Right cardiac atrium (tissue), 5 donors: ENCODE data around the gene MEDAG. TPM values are rescaled to one million over a fixed set of nuclear protein-coding genes. Genes with fewer than 3 reads are reported as not detected.
A peak's percentile ranks its signal among the peaks of the same experiment; 100 is the strongest.

Experiments
- ATAC-seq, 2 donors: fragments of 200-7000 bp; cut with Tn5 transposase; one replicate each; pipeline versions ENCODE4 v1.8.0 to v1.9.1; 2020; ENCODE audit warnings: moderate library complexity in 2 of 2, mild to moderate bottlenecking in 1 of 2
- DNase-seq, 3 donors: peaks; one replicate each; pipeline ENCODE4 v3.0.0-alpha.2; 2020
- H3K27ac ChIP-seq: one replicate; pipeline ENCODE4 v1.5.1; 2013; ENCODE audit warnings: mild to moderate bottlenecking, low read length, control low read depth, moderate library complexity
- H3K27me3 ChIP-seq: one replicate; pipeline ENCODE4 v1.6.1; 2013; ENCODE audit not compliant: control insufficient read depth, insufficient read depth
- H3K4me1 ChIP-seq: one replicate; pipeline ENCODE4 v1.6.1; 2013; ENCODE audit warnings: low read length; ENCODE audit not compliant: control insufficient read depth, insufficient read depth
- H3K4me3 ChIP-seq: one replicate; pipeline ENCODE4 v1.5.1; 2013; ENCODE audit warnings: low read length, control low read depth
- H3K9me3 ChIP-seq: one replicate; pipeline ENCODE4 v1.6.1; 2013; ENCODE audit warnings: low read length; ENCODE audit not compliant: control insufficient read depth
- whole genome bisulfite sequencing: extraction: QIAGEN DNeasy Blood & Tissue Kit; methylation state at CpG from one replicate; pipeline ENCODE4 v1.1.7; 2013; 5-methylcytosine and 5-hydroxymethylcytosine counted together
- intact Hi-C, 4 donors: fragments of 100-400 bp; cut with DNase I; formaldehyde crosslinking; loops; one replicate each; pipeline versions ENCODE4 v1.11.0 to v1.14.0; 2022 to 2023
- polyA plus RNA-seq: library from polyadenylated mRNA; stranded (reverse); fragments of 200-250 nt; gene quantifications from one replicate; pipeline ENCODE4 v1.2.3, GENCODE V29; 2013
- total RNA-seq, 4 donors: library from RNA; stranded (reverse); fragmentation: NEBNext Ultra II Directional; extraction: Animal tissue kit (Norgen Biotek cat#: 25700); gene quantifications; one replicate each; pipeline ENCODE4 v1.2.1, GENCODE V29; 2021
- donor health status: healthy with polysubstance abuse.
- donor health status: DM: no; HTN: yes; CAD: no.
- donor health status: DM: no; HTN: no; CAD: no.
- donor health status: DM: no; HTN: yes; CAD: no; lungs with severe emphysema.
- donor health status: DM: yes; HTN: yes; CAD: no.

MEDAG gene
- total and polyA plus RNA-seq, 5 donors: 5.4 to 22.2 (median 7.7) TPM

DNA sequence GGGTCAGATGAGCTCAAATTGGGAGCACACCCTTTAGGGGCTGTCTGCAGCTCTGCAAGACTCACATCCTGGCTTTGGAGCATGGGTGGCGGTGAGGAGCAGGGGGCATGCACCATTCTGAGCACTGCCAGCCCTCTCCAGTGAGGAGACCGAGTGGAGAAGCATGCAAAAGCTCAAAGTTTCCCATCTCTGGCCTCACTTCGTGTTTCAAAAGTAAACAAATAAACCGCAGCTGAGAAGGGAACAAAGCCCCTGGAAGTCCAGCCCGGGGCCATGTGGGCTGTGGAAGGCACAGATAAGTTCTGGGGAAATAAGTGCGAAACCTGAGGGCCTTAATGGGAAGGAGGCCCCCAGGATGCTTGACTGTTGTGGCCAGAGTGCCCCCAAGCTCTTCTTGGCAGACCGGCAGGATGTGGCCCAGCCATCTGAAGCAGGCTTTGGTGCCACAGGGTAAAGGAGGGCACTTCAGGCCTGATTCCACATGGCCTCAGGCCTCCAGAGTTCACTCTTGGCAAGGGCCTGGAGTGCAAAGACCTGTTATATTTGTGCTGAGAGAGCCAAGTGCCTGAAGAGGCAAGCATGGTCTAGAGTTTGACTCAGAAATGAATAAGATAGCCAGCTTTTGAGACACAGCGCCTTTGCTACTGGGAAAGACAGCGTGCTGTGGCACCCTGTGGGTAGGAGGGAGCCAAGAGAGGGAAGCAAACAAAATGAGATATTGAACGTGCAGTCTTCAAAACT, 1.2 kb downstream of the MEDAG start:
- WGBS: 54% methylated on average over 10 of the region's 10 CpGs
- ATAC-seq: peak; percentile 1 to 7
- Histone ChIP-seq H3K4me1 (peaks cover 5% of the 10 kb centered on the region), H3K27me3 (no peaks in the 10 kb centered on the region), H3K27ac (peak overlapping the region; percentile 78), H3K4me3 (peak overlapping the region; percentile 48), H3K9me3 (no peaks in the 10 kb centered on the region)
- intact Hi-C loops: no loop called here
- peak in 1 of 3 donors; percentile 61 for DNase-seq

DNA sequence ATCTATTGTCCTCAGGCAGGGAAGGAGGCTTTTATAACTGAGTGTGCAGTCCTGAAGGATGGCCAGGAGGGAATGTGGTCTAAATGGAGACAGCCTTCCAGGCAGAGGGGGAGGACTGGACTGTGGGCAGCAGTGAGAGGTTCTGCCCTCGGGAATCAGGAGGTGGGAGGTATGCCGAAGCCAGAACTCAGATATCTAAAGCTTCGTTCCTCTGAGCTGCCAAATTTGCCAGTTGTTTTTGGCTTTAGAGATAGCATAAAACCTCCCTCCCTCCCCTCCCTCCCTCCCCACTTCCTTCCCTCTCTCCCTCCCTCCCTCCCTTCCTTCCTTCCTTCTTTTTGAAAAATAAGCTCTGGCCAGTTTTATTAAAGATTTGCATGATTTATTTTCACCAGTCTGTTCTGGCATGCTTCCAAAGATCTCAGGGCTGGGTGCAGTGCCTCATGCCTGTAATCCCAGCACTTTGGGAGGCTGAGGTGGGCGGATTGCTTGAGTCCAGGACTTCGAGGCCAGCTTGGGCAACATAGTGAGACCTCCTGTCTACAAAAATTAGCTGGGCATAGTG, 2.4 kb downstream of the MEDAG start:
- Histone ChIP-seq H3K9me3 (no peaks in the 10 kb centered on the region), H3K4me3 (peak overlapping the region; percentile 48), H3K4me1 (peaks cover 5% of the 10 kb centered on the region), H3K27ac (no peak overlapping the region), H3K27me3 (no peaks in the 10 kb centered on the region)
- 13% methylated on average over 5 of the region's 5 CpGs for WGBS
- intact Hi-C loops: no loop called here
- peak; percentile 67 to 85 for ATAC-seq
- peak; percentile 60 to 85 (median 78) for DNase-seq

DNA sequence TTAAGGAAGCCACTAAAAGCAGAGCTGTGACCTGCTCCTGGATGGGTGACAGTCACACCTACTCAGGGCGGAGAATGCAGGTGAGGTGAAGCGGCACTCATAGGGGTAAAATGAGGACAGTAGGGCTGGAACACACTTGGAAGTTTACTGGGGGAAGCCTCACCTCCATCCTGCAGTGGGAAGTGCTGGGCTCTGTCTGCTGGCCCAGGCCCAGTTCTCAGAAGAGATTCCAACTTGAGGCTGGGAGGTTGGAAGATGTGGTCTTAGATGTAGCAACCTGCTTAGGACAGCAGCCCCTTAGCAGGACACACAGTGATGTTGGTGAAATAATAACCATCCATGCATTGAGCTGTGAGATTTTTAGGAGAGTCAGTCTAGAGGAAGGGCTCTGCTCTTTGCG, 4.6 kb downstream of the MEDAG start:
- 95% methylated on average over 3 of the region's 3 CpGs for WGBS
- no peak overlapping the region for H3K4me3 ChIP-seq

DNA sequence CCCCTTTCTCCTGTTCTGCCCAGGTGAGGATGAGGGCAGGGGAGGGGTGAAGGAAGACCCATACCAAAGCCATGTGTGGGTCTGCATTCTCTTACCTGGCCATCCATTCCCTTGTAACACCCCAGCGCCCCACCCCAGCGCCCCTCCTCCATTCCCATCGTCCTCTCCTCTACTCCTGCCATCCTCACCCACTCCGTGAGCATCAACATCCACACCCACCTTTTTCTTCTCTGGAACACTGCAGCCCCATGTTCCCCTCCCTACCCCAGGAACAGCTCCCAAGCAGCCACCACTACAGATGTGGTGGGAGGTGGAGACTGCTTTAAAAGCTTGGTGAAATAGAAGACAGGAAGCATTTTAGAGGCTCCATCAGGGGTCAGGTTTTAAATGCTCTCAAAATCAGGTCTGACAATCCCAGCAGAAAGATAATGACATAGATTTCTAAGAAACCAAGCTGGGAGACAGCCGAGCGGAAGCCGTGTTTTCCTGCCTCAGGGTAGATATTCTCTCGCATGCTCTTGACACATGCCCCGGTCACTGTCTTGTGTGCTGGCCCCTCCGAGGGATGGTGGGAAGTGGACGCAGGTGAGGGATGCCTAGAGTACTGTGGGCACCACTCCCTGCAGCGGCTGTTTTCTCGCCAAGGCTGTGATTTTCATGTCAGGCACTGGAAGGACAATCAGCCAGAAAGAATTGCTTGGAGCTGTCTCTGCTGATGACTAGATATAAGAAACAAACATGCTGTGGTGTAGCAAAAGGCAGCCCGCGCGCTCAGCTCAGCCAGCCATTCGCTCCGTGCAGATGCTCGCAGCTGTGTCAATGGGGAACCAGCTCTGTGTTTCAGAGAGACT, 9.8 kb downstream of the MEDAG start:
- intact Hi-C loops: no loop called here
- WGBS: 72% methylated on average over 19 of the region's 19 CpGs
- Histone ChIP-seq H3K27me3 (no peaks in the 10 kb centered on the region), H3K4me3 (no peak overlapping the region), H3K9me3 (no peaks in the 10 kb centered on the region), H3K4me1 (peaks cover 3% of the 10 kb centered on the region), H3K27ac (no peak overlapping the region)
- ATAC-seq (peak in 1 of 2 donors; percentile 36), DNase-seq (peak in 1 of 3 donors; percentile 48)

More for the DNA sequence above, 4.6 kb downstream of the MEDAG start:
- Histone ChIP-seq H3K4me1 (peaks cover 5% of the 10 kb centered on the region), H3K27ac (no peak overlapping the region), H3K9me3 (no peaks in the 10 kb centered on the region), H3K27me3 (no peaks in the 10 kb centered on the region)
- ATAC-seq: no peak
- no peak for DNase-seq
- intact Hi-C loops: no loop called here

DNA sequence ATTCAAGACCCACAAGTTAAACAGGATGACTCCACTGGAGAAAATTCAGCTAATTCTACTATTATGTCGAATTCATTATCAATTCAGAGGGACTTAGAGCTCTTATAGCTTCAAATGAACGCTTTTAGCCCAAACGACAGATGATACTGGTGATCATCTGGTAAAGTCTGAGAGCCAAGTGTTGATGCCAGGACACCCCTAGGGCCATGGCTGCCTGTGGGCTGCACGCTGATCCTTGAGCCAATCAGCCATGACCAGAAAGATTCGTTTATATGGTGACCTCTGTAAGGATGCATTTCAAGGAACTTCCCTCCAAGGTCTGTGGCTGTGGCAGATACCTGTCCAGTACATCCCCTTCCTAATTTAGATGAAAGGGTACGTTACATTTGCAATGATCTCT, 10.9 kb downstream of the MEDAG start:
- intact Hi-C loops: no loop called here
- Histone ChIP-seq H3K27me3 (no peaks in the 10 kb centered on the region), H3K9me3 (no peaks in the 10 kb centered on the region), H3K4me1 (no peaks in the 10 kb centered on the region), H3K27ac (no peak overlapping the region), H3K4me3 (no peak overlapping the region)
- WGBS: 86% methylated on average over 6 of the region's 6 CpGs
- ATAC-seq: no peak
- DNase-seq: no peak

DNA sequence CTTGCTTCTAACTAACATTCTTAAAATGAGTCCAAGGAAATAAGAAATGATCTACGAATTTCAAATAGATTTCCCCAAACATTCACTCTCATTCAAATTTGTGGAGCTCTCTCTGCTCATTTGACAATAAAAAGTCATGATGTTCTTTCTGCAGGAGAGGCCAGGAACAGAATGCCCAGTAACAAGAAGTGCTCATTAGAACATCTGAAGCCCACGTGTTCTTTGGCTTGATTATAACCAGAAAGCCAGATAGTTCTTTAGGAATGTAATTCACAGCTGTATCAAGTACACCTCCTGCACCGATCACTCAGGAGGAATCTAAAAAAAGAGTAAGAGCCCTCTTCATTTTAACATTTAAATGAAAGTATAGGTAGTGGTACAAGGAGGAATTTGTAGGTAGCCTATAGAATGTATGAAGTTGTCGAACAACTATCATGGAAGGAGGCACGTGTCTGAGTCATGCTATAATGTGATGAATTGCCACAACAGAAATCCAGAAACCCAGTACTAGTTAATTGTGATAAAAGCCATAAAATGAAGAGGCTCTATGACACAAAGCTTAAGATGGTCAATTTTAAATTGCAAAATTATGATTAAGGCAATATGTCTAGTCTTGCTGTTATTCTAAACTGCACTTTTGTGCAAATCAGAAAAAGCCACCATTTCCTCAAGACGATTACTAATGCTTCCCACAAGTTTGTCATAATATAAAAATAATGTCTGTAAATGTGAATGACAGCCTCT, 12.8 kb downstream of the MEDAG start:
- 82% methylated on average over 6 of the region's 6 CpGs for WGBS
- H3K27ac ChIP-seq: no peak overlapping the region
- ATAC-seq (no peak), DNase-seq (no peak)
- intact Hi-C loops: no loop called here
- no peaks in the 10 kb centered on the region for H3K9me3 ChIP-seq
- no peaks in the 10 kb centered on the region for H3K4me1 ChIP-seq
- H3K27me3 ChIP-seq: no peaks in the 10 kb centered on the region
- no peak overlapping the region for H3K4me3 ChIP-seq

DNA sequence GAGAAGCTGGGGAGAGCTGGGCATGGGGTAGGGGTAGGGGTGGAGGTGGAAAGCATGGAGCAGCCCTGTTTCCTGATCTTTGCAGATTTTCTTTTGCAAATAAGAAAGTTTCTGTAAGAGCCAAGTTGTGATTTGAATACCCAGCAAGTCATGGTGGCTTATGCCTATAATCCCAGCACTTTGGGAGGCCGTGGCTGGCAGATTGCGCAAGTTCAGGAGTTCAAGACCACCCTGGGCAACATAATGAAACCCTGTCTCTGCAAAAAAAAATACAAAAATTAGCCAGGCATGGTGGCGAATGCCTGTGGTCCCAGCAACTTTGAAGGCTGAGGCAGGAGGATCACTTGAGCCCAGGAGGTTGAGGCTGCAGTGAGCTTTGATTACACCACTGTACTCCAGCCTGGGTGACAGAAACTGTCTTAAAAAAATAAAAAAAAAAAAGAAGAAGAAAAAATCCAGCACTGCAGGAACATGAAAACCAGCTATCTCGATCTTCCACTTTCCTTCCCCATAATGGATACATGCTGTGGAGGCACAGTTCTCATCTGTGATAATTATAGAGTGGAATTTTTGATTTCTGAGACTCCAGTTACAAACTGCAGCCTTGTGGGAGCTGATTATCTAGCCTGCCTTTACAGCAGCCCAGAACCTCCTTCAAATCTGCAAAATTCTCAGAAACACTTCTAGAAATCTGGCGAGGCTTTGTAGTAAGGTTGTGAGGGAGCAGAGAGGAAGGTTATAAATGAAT, 14.3 kb downstream of the MEDAG start:
- H3K27me3 ChIP-seq: no peaks in the 10 kb centered on the region
- no peaks in the 10 kb centered on the region for H3K9me3 ChIP-seq
- DNase-seq: no peak
- WGBS: 85% methylated on average over 5 of the region's 5 CpGs
- no peak overlapping the region for H3K4me3 ChIP-seq
- no peaks in the 10 kb centered on the region for H3K4me1 ChIP-seq
- ATAC-seq: no peak
- H3K27ac ChIP-seq: no peak overlapping the region
- intact Hi-C loops: no loop called here

DNA sequence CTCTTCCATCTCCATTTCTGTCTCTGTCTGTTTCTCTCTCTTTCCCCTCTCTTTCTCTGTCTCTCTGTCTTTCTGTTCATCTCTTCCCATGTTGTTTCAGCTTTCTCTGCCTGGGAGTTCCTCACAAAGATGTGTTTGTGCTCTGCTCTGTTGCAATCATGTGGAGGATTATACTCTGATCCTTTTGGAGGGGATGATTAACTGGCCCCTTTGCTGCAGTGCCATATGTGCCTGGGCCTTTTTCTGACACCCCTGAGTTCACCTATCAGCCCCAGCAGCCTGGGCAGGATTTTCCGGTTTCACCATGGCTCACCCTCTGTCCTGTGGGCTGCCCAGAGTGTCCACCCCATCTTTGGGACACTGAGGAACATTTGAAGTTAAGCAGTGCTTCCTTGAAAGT, 17.3 kb downstream of the MEDAG start:
- Histone ChIP-seq H3K4me1 (no peaks in the 10 kb centered on the region), H3K27me3 (no peaks in the 10 kb centered on the region), H3K4me3 (no peak overlapping the region), H3K9me3 (no peaks in the 10 kb centered on the region), H3K27ac (no peak overlapping the region)
- DNase-seq: no peak
- 97% methylated on average over 1 of the region's 1 CpG for WGBS
- intact Hi-C loops: no loop called here
- no peak for ATAC-seq

DNA sequence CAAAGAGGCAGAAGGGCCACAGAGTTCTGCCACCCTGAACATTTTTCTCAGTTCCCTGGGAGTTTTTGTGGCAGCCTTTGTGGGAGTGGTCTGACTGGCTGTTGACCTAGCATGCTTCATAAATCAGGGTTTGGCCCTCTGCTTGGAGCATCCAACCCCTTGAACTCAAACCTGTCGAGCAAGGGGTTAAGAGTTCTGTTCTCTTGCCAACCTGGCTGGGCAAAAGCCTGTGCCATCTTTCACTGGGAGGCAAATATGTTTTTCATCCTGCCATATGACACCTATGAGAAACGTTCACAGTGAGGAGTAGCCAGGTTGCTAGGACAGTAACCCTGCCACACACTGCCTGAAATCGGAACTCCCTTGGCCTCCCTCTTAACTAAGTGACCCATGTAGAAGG, 18.6 kb downstream of the MEDAG start:
- 83% methylated on average over 3 of the region's 3 CpGs for WGBS
- H3K27ac ChIP-seq: no peak overlapping the region
- ATAC-seq (no peak), DNase-seq (no peak)
- no peaks in the 10 kb centered on the region for H3K27me3 ChIP-seq
- no peaks in the 10 kb centered on the region for H3K9me3 ChIP-seq
- H3K4me3 ChIP-seq: no peak overlapping the region
- H3K4me1 ChIP-seq: no peaks in the 10 kb centered on the region
- intact Hi-C loops: no loop called here

DNA sequence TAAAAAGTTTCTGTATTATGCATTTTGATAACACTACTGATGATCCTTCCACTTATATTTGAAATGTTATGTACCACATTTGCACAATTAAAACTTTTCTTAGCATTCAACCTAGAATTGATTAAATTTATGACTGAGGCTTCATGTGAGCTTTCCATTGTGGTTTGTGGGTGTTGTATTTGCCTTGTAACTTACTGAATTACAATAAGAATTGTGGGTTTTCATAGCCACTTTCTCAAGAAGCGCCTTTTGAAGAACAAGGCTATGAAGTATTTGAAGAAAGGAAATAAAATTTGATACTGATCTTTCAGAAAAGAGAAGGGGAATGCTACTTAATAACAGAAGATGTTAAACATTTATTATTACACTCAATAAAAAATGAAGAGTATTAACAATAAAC, 19.4 kb downstream of the MEDAG start:
- H3K4me1 ChIP-seq: no peaks in the 10 kb centered on the region
- intact Hi-C loops: no loop called here
- DNase-seq (no peak), ATAC-seq (no peak)
- H3K4me3 ChIP-seq: no peak overlapping the region
- no peak overlapping the region for H3K27ac ChIP-seq
- 92% methylated on average over 1 of the region's 1 CpG for WGBS
- no peaks in the 10 kb centered on the region for H3K9me3 ChIP-seq
- H3K27me3 ChIP-seq: no peaks in the 10 kb centered on the region
